Thyroid gland (tissue), 4 donors: ENCODE data around the gene BCL11B. TPM values are rescaled to one million over a fixed set of nuclear protein-coding genes. Genes with fewer than 3 reads are reported as not detected.

Source experiments
- DNase-seq, 2 donors: peaks; one replicate each; pipeline ENCODE4 v3.0.0-alpha.2; 2019
- H3K27ac ChIP-seq, 3 donors: fragments of 200-600 bp; sonication (generic); 1 replicate in 2 of 3; 2 replicates in 1 of 3; pipeline ENCODE4 v1.5.1; 2016 to 2019; ENCODE audit warnings: mild to moderate bottlenecking in 1 of 3, moderate library complexity in 1 of 3
- H3K27me3 ChIP-seq: fragments of 200-600 bp; sonication (generic); one replicate; pipeline ENCODE4 v1.5.1; 2019
- H3K36me3 ChIP-seq, 2 donors: fragments of 200-600 bp; sonication (generic); one replicate each; pipeline ENCODE4 v1.5.1; 2016 to 2019
- H3K4me1 ChIP-seq, 2 donors: fragments of 200-600 bp; sonication (generic); one replicate each; pipeline ENCODE4 v1.5.1; 2017 to 2019
- H3K4me3 ChIP-seq, 3 donors: fragments of 200-600 bp; sonication (generic); replicated peaks in 1 of 3; 1 replicate in 2 of 3; 2 replicates in 1 of 3; pipeline ENCODE4 v1.5.1; 2016; ENCODE audit warnings: mild to moderate bottlenecking in 1 of 3
- H3K9me3 ChIP-seq: fragments of 200-600 bp; sonication (generic); one replicate; pipeline ENCODE4 v1.5.1; 2017
- CTCF ChIP-seq, 6 experiments: fragments of 200-600 bp in 3 of 6; fragments of 450-650 bp in 3 of 6; sonication (generic) in 3 of 6; IDR thresholded peaks; one replicate each; pipeline ENCODE4 v1.5.1; 2016 to 2019; ENCODE audit warnings: antibody characterized with exemption in 6 of 6, mild to moderate bottlenecking in 2 of 6, inconsistent platforms in 1 of 6, moderate library complexity in 1 of 6
- POLR2A ChIP-seq, 2 donors: fragments of 450-650 bp; IDR thresholded peaks; one replicate each; pipeline ENCODE4 v1.6.1; 2017; ENCODE audit warnings: antibody characterized with exemption in 2 of 2, mild to moderate bottlenecking in 2 of 2, moderate library complexity in 1 of 2
- WGBS, 2 donors: methylation state at CpG; one replicate each; pipeline ENCODE4 v1.1.5; 2017; 5-methylcytosine and 5-hydroxymethylcytosine counted together
- intact Hi-C: fragments of 100-400 bp; cut with DNase I; formaldehyde crosslinking; loops from one replicate; pipeline ENCODE4 v1.15.1; 2023
- total RNA-seq, 4 donors: library from RNA; depleted of rRNA; stranded (reverse); fragments of >200 nt; gene quantifications; one replicate each; pipeline ENCODE4 v1.2.3, GENCODE V29; 2016

Gene BCL11B
- total RNA-seq, 4 donors from 2014 or later: 0.81 to 4.3 (median 2.3) TPM

GRCh38 chr14:99203080-99203479 is 68.9 kb downstream of the BCL11B start:
- no peaks in the 10 kb centered on the region for H3K27me3 ChIP-seq
- intact Hi-C loops: no loop called here
- H3K4me3 ChIP-seq: no peak overlapping the region
- TF ChIP-seq CTCF (IDR thresholded peaks at IDR 0.05) (no peak), POLR2A (IDR thresholded peaks at IDR 0.05) (no peak)
- no peak for DNase-seq
- WGBS, 2 donors: 84 to 97% methylated on average over 6 of the region's 6 CpGs
- H3K27ac ChIP-seq: no peak overlapping the region
- no peaks in the 10 kb centered on the region for H3K4me1 ChIP-seq
- no peaks in the 10 kb centered on the region for H3K36me3 ChIP-seq
- H3K9me3 ChIP-seq: no peaks in the 10 kb centered on the region

GRCh38 chr14:99202516-99202915 is 69.5 kb downstream of the BCL11B start:
- Histone ChIP-seq H3K27ac (no peak overlapping the region), H3K27me3 (no peaks in the 10 kb centered on the region), H3K9me3 (no peaks in the 10 kb centered on the region), H3K4me3 (no peak overlapping the region), H3K36me3 (no peaks in the 10 kb centered on the region), H3K4me1 (no peaks in the 10 kb centered on the region)
- no peak for DNase-seq
- TF ChIP-seq CTCF (IDR thresholded peaks at IDR 0.05) (no peak), POLR2A (IDR thresholded peaks at IDR 0.05) (no peak)
- intact Hi-C loops: no loop called here
- 87 to 94% methylated on average over 2 to 7 of the region's 8 CpGs for WGBS, 2 donors

GRCh38 chr14:99201351-99202073 is 70.5 kb downstream of the BCL11B start:
- no peaks in the 10 kb centered on the region for H3K9me3 ChIP-seq
- H3K4me1 ChIP-seq: no peaks in the 10 kb centered on the region
- no peaks in the 10 kb centered on the region for H3K27me3 ChIP-seq
- intact Hi-C loops: no loop called here
- no peak overlapping the region for H3K4me3 ChIP-seq
- H3K36me3 ChIP-seq: no peaks in the 10 kb centered on the region
- no peak for TF ChIP-seq CTCF (IDR thresholded peaks at IDR 0.05)
- no peak for TF ChIP-seq POLR2A (IDR thresholded peaks at IDR 0.05)
- no peak overlapping the region for H3K27ac ChIP-seq
- no peak for DNase-seq
- WGBS, 2 donors: 74 to 79% methylated on average over 10 of the region's 10 CpGs

GRCh38 chr14:99200654-99201005 is 71.4 kb downstream of the BCL11B start:
- H3K9me3 ChIP-seq: no peaks in the 10 kb centered on the region
- no peak overlapping the region for H3K27ac ChIP-seq
- intact Hi-C loops: no loop called here
- H3K4me1 ChIP-seq: peaks cover 1 to 7% of the 10 kb centered on the region in 2 donors
- H3K27me3 ChIP-seq: no peaks in the 10 kb centered on the region
- no peak overlapping the region for H3K4me3 ChIP-seq
- TF ChIP-seq CTCF (IDR thresholded peaks at IDR 0.05) (no peak), POLR2A (IDR thresholded peaks at IDR 0.05) (no peak)
- WGBS, 2 donors: 79% methylated on average over 7 of the region's 7 CpGs; no CpG with 5 or more reads in 1 of the 2 donors
- no peak for DNase-seq
- no peaks in the 10 kb centered on the region for H3K36me3 ChIP-seq

GRCh38 chr14:99199846-99200653 is 71.9 kb downstream of the BCL11B start:
- peaks cover 7 to 8% of the 10 kb centered on the region in 2 donors for H3K4me1 ChIP-seq
- H3K27me3 ChIP-seq: no peaks in the 10 kb centered on the region
- no peak for TF ChIP-seq CTCF (IDR thresholded peaks at IDR 0.05)
- no peak for TF ChIP-seq POLR2A (IDR thresholded peaks at IDR 0.05)
- H3K4me3 ChIP-seq: no peak overlapping the region
- DNase-seq: no peak
- no peaks in the 10 kb centered on the region for H3K9me3 ChIP-seq
- no peak overlapping the region for H3K27ac ChIP-seq
- intact Hi-C loops: no loop called here
- WGBS, 2 donors: 77 to 78% methylated on average over 10 to 11 of the region's 16 CpGs
- H3K36me3 ChIP-seq: no peaks in the 10 kb centered on the region
